HepG2 (cell line): ENCODE data around the gene UROS. TPM values are rescaled to one million over a fixed set of nuclear protein-coding genes. Genes with fewer than 3 reads are reported as not detected.
A peak's percentile ranks its signal among the peaks of the same experiment; 100 is the strongest.

Experiments
- ATAC-seq: fragments of 200-7000 bp; cut with Tn5 transposase; 3 replicates; pipeline ENCODE4 v1.9.1; 2020; ENCODE audit warnings: mild to moderate bottlenecking, moderate library complexity
- BruUV-seq: library from RNA; stranded (reverse); fragments of 400-500 nt; replicated peaks from 2 replicates; lab custom pipeline; 2021; lab: Mats Ljungman, UMichigan
- CTCF ChIA-PET: fragments of 300-600 bp; formaldehyde crosslinking; extraction: SDS; loops from one replicate; lab custom pipeline; 2021; ENCODE audit warnings: low total read pairs, inconsistent platforms, low intra/inter-chr PET ratio; lab: Yijun Ruan, JAX
- POLR2A ChIA-PET: fragments of 350-600 bp; sonication (Branson Sonifier 250); formaldehyde crosslinking; loops from one replicate; lab custom pipeline; 2020; ENCODE audit warnings: antibody characterized with exemption, inconsistent platforms; lab: Yijun Ruan, JAX
- DNase-seq: peaks from one replicate; pipeline ENCODE4 v3.0.0-alpha.2; 2015; ENCODE audit warnings: low spot score
- FAIRE-seq: peaks from 3 replicates; lab custom pipeline; 2011; peaks lifted over from hg19 to GRCh38; lab: Jason Lieb, UNC
- H2AFZ ChIP-seq: one replicate; pipeline ENCODE4 v1.6.1; 2011; ENCODE audit warnings: low read length, inconsistent platforms
- H3K27ac ChIP-seq: fragments of 300-600 bp; 3 replicates; pipeline ENCODE4 v1.8.0; 2011; ENCODE audit warnings: mixed run types, mild to moderate bottlenecking, mixed read lengths, low read length, inconsistent platforms; ENCODE audit not compliant: insufficient read depth; ENCODE audit errors: extremely low read length
- H3K27me3 ChIP-seq, 2 experiments: fragments of 200-600 bp in 1 of 2; 2 replicates in 1 of 2; 3 replicates in 1 of 2; pipeline versions ENCODE4 v1.6.0 to v1.8.0; 2011; ENCODE audit warnings: low read length in 2 of 2, mild to moderate bottlenecking in 2 of 2, moderate library complexity in 2 of 2, inconsistent platforms in 1 of 2; ENCODE audit not compliant: insufficient read depth in 2 of 2, control insufficient read depth in 1 of 2
- H3K36me3 ChIP-seq, 2 experiments: fragments of 200-600 bp in 1 of 2; replicated peaks in 1 of 2; 2 replicates in 1 of 2; 3 replicates in 1 of 2; pipeline versions ENCODE4 v1.5.1 to v1.8.0; 2011; ENCODE audit warnings: low read length in 2 of 2, inconsistent platforms in 1 of 2; ENCODE audit not compliant: insufficient read depth in 2 of 2, control insufficient read depth in 1 of 2
- H3K4me1 ChIP-seq: 2 replicates; pipeline ENCODE4 v1.5.1; 2012; ENCODE audit warnings: low read length, inconsistent platforms; ENCODE audit not compliant: insufficient read depth
- H3K4me2 ChIP-seq: 2 replicates; pipeline ENCODE4 v1.6.0; 2011; ENCODE audit warnings: low read depth, low read length, inconsistent platforms
- H3K4me3 ChIP-seq, 3 experiments: fragments of 200-600 bp in 1 of 3; sonication (generic), shearing (Covaris generic) in 1 of 3; replicated peaks in 1 of 3; 2 replicates each; pipeline ENCODE4 v1.5.1; 2011 to 2016; ENCODE audit warnings: low read length in 3 of 3, inconsistent platforms in 2 of 3, low read depth in 2 of 3, mild to moderate bottlenecking in 2 of 3, control low read depth in 1 of 3, mixed read lengths in 1 of 3; ENCODE audit not compliant: insufficient read depth in 1 of 3
- H3K79me2 ChIP-seq: one replicate; pipeline ENCODE4 v1.6.1; 2011; ENCODE audit warnings: low read length, inconsistent platforms; ENCODE audit not compliant: insufficient read depth
- H3K9ac ChIP-seq: 2 replicates; pipeline ENCODE4 v1.6.0; 2011; ENCODE audit warnings: mild to moderate bottlenecking, low read depth, low read length, inconsistent platforms; ENCODE audit not compliant: insufficient read depth
- H3K9me3 ChIP-seq: 2 replicates; pipeline ENCODE4 v1.5.1; 2012; ENCODE audit warnings: mild to moderate bottlenecking, low read length
- H4K20me1 ChIP-seq: 2 replicates; pipeline ENCODE4 v1.6.0; 2011; ENCODE audit warnings: inconsistent platforms, mild to moderate bottlenecking, low read length, moderate library complexity; ENCODE audit not compliant: insufficient read depth
- BRD4 ChIP-seq: sonication (generic); formaldehyde crosslinking; IDR thresholded peaks from 2 replicates; pipeline ENCODE4 v1.4.0; 2020; ENCODE audit warnings: missing genetic modification reagents
- CAMTA2 ChIP-seq: sonication (generic); formaldehyde crosslinking; IDR thresholded peaks from 2 replicates; pipeline ENCODE4 v1.4.0; 2020; ENCODE audit warnings: mild to moderate bottlenecking, missing genetic modification reagents, borderline replicate concordance
- MTA3 ChIP-seq: sonication (generic); formaldehyde crosslinking; IDR thresholded peaks from 2 replicates; pipeline ENCODE4 v1.4.0; 2020; ENCODE audit warnings: missing genetic modification reagents
- TEAD3 ChIP-seq: optimal IDR thresholded peaks from 2 replicates; pipeline ENCODE3; 2016; ENCODE audit warnings: borderline replicate concordance
- THYN1 ChIP-seq: sonication (generic); formaldehyde crosslinking; IDR thresholded peaks from 2 replicates; pipeline ENCODE4 v1.8.1; 2023; ENCODE audit warnings: low read depth, mild to moderate bottlenecking, moderate library complexity, missing genetic modification reagents, borderline replicate concordance
- TOPORS ChIP-seq: sonication (generic); formaldehyde crosslinking; IDR thresholded peaks from 2 replicates; pipeline ENCODE4 v1.8.0; 2023; ENCODE audit warnings: mild to moderate bottlenecking, missing genetic modification reagents
- TP53 ChIP-seq: sonication (generic); formaldehyde crosslinking; conservative IDR thresholded peaks from 2 replicates; pipeline ENCODE4 v1.4.0; 2020; ENCODE audit warnings: missing genetic modification reagents
- ZNF292 ChIP-seq: sonication (generic); formaldehyde crosslinking; IDR thresholded peaks from 2 replicates; pipeline ENCODE4 v1.8.1; 2022; ENCODE audit warnings: mild to moderate bottlenecking, low read depth, missing genetic modification reagents, borderline replicate concordance
- ZNF326 ChIP-seq: sonication (generic); formaldehyde crosslinking; IDR thresholded peaks from 2 replicates; pipeline ENCODE4 v1.4.0; 2020; ENCODE audit warnings: missing genetic modification reagents, borderline replicate concordance
- ZNF343 ChIP-seq: sonication (generic); formaldehyde crosslinking; IDR thresholded peaks from 2 replicates; pipeline ENCODE4 v1.4.0; 2020; ENCODE audit warnings: mild to moderate bottlenecking, missing genetic modification reagents
- ZNF432 ChIP-seq: sonication (generic); formaldehyde crosslinking; IDR thresholded peaks from 2 replicates; pipeline ENCODE4 v1.5.0; 2020; ENCODE audit warnings: missing genetic modification reagents, mild to moderate bottlenecking, borderline replicate concordance
- ZNF44 ChIP-seq: sonication (generic); formaldehyde crosslinking; IDR thresholded peaks from 2 replicates; pipeline ENCODE4 v1.5.1; 2020; ENCODE audit warnings: mild to moderate bottlenecking, missing genetic modification reagents
- ZNF563 ChIP-seq: sonication (generic); formaldehyde crosslinking; IDR thresholded peaks from 2 replicates; pipeline ENCODE4 v1.8.0; 2022; ENCODE audit warnings: mild to moderate bottlenecking, moderate library complexity, missing genetic modification reagents
- WGBS: methylation state at CpG from one replicate; pipeline ENCODE4 v1.1.6; 2017; ENCODE audit warnings: low lambda C conversion rate; 5-methylcytosine and 5-hydroxymethylcytosine counted together
- in situ Hi-C: cut with HindIII; loops from 2 replicates; pipeline ENCODE4 v1.10.0; 2017; ENCODE audit warnings: low pct_unique_long_range_greater_than_20kb; ENCODE audit not compliant: extremely low pct_ligation_motif_present
- intact Hi-C: fragments of 100-400 bp; cut with micrococcal nuclease; formaldehyde crosslinking; loops from one replicate; pipeline ENCODE4 v1.10.0; 2022; ENCODE audit not compliant: unreplicated experiment
- polyA plus RNA-seq, 8 experiments: library from polyadenylated mRNA; depleted of rRNA in 3 of 8; stranded (reverse) in 7 of 8; unstranded in 1 of 8; fragments of >200 nt; fragmentation: Illumina TruSeq in 4 of 8; extraction: Trizol in 4 of 8; gene quantifications; 2 replicates each; pipeline versions ENCODE4 v1.2.1 to v1.2.3, GENCODE V29; 2011 to 2016; ENCODE audit warnings: low read depth in 4 of 8, missing spikeins in 1 of 8, mixed read lengths in 1 of 8; ENCODE audit not compliant: insufficient read depth in 1 of 8
- total RNA-seq, 5 experiments: library from RNA; depleted of rRNA; stranded (reverse); fragments of >200 nt; fragmentation: Illumina TruSeq; extraction: Trizol; gene quantifications; 2 replicates each; pipeline ENCODE4 v1.2.3, GENCODE V29; 2016; ENCODE audit warnings: low read depth in 1 of 5
- TF ChIP-seq, protein P1 (sequence below): sonication (generic); formaldehyde crosslinking; IDR thresholded peaks from 2 replicates; pipeline ENCODE4 v1.5.0; 2020; ENCODE audit warnings: missing genetic modification reagents
- TF ChIP-seq, protein P2 (sequence below): sonication (generic); formaldehyde crosslinking; IDR thresholded peaks from 2 replicates; pipeline ENCODE4 v1.4.0; 2020; ENCODE audit warnings: mild to moderate bottlenecking, missing genetic modification reagents
- TF ChIP-seq, protein P3 (sequence below): sonication (generic); formaldehyde crosslinking; IDR thresholded peaks from 2 replicates; pipeline ENCODE4 v1.5.0; 2020; ENCODE audit warnings: mild to moderate bottlenecking, missing genetic modification reagents, borderline replicate concordance

UROS gene
- total and polyA plus RNA-seq, 2 of the 13 experiments (the other 11 are each of a cell fraction or from before 2014, with no cell fraction given) = 14.8 to 49.9 TPM

- Histone ChIP-seq H3K27ac (no peak overlapping the region), H3K27me3 (no peaks in the 10 kb centered on the region), H3K4me2 (no peak overlapping the region; the same call in 1 of the 2 replicates), H3K9me3 (no peaks in the 10 kb centered on the region), H3K9ac (no peak overlapping the region), H3K4me3 (no peak overlapping the region), H4K20me1 (no peaks in the 10 kb centered on the region), H3K4me1 (peaks cover 30% of the 10 kb centered on the region), H3K79me2 (no peaks in the 10 kb centered on the region), H2AFZ (no peak overlapping the region), H3K36me3 (peaks cover 9 to 11% of the 10 kb centered on the region in 2 experiments)
- no peak for FAIRE-seq
- intact Hi-C loops = no loop called here
- 95% methylated on average over 2 of the region's 2 CpGs for WGBS
- ChIA-PET POLR2A (no interaction called here), CTCF (no interaction called here)
- in situ Hi-C loops = no loop called here
- DNase-seq = no peak
- ATAC-seq = 0 out of 3 replicates have a peak, but pooled peaks have one; percentile 21
- BruUV-seq = no TSS peak
- TF ChIP-seq, protein P1, sequence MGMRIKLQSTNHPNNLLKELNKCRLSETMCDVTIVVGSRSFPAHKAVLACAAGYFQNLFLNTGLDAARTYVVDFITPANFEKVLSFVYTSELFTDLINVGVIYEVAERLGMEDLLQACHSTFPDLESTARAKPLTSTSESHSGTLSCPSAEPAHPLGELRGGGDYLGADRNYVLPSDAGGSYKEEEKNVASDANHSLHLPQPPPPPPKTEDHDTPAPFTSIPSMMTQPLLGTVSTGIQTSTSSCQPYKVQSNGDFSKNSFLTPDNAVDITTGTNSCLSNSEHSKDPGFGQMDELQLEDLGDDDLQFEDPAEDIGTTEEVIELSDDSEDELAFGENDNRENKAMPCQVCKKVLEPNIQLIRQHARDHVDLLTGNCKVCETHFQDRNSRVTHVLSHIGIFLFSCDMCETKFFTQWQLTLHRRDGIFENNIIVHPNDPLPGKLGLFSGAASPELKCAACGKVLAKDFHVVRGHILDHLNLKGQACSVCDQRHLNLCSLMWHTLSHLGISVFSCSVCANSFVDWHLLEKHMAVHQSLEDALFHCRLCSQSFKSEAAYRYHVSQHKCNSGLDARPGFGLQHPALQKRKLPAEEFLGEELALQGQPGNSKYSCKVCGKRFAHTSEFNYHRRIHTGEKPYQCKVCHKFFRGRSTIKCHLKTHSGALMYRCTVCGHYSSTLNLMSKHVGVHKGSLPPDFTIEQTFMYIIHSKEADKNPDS (CRISPR knock-in tag) = no peak
- TF ChIP-seq, protein P2, sequence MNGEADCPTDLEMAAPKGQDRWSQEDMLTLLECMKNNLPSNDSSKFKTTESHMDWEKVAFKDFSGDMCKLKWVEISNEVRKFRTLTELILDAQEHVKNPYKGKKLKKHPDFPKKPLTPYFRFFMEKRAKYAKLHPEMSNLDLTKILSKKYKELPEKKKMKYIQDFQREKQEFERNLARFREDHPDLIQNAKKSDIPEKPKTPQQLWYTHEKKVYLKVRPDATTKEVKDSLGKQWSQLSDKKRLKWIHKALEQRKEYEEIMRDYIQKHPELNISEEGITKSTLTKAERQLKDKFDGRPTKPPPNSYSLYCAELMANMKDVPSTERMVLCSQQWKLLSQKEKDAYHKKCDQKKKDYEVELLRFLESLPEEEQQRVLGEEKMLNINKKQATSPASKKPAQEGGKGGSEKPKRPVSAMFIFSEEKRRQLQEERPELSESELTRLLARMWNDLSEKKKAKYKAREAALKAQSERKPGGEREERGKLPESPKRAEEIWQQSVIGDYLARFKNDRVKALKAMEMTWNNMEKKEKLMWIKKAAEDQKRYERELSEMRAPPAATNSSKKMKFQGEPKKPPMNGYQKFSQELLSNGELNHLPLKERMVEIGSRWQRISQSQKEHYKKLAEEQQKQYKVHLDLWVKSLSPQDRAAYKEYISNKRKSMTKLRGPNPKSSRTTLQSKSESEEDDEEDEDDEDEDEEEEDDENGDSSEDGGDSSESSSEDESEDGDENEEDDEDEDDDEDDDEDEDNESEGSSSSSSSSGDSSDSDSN (CRISPR knock-in tag) = no peak
- TF ChIP-seq TP53 (CRISPR knock-in tag) = no peak
- TF ChIP-seq ZNF563 (CRISPR knock-in tag) = no peak
- no peak for TF ChIP-seq TOPORS (CRISPR knock-in tag)
- TF ChIP-seq, protein P3, sequence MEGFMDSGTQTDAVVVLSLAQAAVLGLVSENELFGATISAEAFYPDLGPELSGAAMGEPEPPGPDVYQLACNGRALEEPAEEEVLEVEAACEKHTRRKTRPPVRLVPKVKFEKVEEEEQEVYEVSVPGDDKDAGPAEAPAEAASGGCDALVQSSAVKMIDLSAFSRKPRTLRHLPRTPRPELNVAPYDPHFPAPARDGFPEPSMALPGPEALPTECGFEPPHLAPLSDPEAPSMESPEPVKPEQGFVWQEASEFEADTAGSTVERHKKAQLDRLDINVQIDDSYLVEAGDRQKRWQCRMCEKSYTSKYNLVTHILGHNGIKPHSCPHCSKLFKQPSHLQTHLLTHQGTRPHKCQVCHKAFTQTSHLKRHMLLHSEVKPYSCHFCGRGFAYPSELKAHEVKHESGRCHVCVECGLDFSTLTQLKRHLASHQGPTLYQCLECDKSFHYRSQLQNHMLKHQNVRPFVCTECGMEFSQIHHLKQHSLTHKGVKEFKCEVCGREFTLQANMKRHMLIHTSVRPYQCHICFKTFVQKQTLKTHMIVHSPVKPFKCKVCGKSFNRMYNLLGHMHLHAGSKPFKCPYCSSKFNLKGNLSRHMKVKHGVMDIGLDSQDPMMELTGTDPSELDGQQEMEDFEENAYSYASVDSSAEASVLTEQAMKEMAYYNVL = no peak
- TF ChIP-seq CAMTA2 (CRISPR knock-in tag) = no peak
- no peak for TF ChIP-seq ZNF44 (CRISPR knock-in tag)
- TF ChIP-seq ZNF292 (CRISPR knock-in tag) = no peak
- no peak for TF ChIP-seq ZNF432
- TF ChIP-seq ZNF326 = no peak
- TF ChIP-seq TEAD3 (CRISPR knock-in tag) = no peak
- no peak for TF ChIP-seq BRD4 (CRISPR knock-in tag)
- no peak for TF ChIP-seq ZNF343 (CRISPR knock-in tag)
- TF ChIP-seq MTA3 (CRISPR knock-in tag) = no peak
- no peak for TF ChIP-seq THYN1 (CRISPR knock-in tag)
Measured at GRCh38 chr10:125848857-125849256, 25.8 kb upstream of the UROS start.
